ENCODE measurements around the gene SLC45A1. TPM values are rescaled to one million over a fixed set of nuclear protein-coding genes. Genes with fewer than 3 reads are reported as not detected.

Gene SLC45A1
- total and polyA plus RNA-seq, 2 of the 4 experiments (the other 2 are of a cell fraction) = 0.72 to 3.9 TPM

DNA sequence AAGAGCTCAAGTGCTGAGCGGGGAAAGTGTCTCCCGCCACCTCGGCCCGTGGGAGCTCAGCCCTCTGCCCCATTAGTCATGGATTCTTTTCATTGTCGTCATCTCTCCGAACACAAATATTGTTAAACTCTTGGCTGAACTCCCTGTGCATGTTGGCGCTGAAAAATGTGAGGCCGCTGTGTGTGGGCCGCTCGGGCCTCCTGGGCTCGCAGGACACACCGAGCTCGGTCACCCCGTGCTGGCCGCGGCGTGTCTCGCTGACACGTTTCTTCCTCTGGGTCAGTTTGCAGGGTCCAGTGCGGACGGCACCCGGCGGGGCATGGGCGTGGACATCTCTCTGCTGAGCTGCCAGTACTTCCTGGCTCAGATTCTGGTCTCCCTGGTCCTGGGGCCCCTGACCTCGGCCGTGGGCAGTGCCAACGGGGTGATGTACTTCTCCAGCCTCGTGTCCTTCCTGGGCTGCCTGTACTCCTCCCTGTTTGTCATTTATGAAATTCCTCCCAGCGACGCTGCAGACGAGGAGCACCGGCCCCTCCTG lies 25.6 kb downstream of the SLC45A1 start:
- H3K4me1 ChIP-seq (ENCODE audit: control insufficient read depth, insufficient read depth, low read length) = peaks cover 13% of the 10 kb centered on the region
- no peaks in the 10 kb centered on the region for H3K9me3 ChIP-seq (ENCODE audit: control insufficient read depth, insufficient read depth, low read length)
- peak overlapping the region; percentile 100 for H2BK120ac ChIP-seq (ENCODE audit: low read depth, low read length)
- CTCF ChIA-PET = interaction anchor here (0.7 to 1.4 kb wide), 4 partner anchors 9 to 368 kb away, joined by 3 read pairs; no protein-coding TSS in a partner anchor
- peaks cover 12% of the 10 kb centered on the region for H3K9me1 ChIP-seq (ENCODE audit: insufficient read depth, low read length)
- peak overlapping the region; percentile 99 for H3K4ac ChIP-seq (ENCODE audit: low read depth, low read length)
- H3K27ac ChIP-seq (ENCODE audit: insufficient read depth, low read length) = peak overlapping the region; percentile 82
- H4K91ac ChIP-seq (ENCODE audit: insufficient read depth, low read depth, low read length) = peak overlapping the region; percentile 100
- DNase-seq (peak; percentile 98), ATAC-seq (ENCODE audit: low read depth) (peak; percentile 87)
- dilution Hi-C loops (cut with HindIII; ENCODE audit: low sequenced_read_pairs, unreplicated experiment) = no loop called here
- TF ChIP-seq NFE2L2 (IDR thresholded peaks at IDR 0.05; ENCODE audit: low read depth, low read length) (no peak), CEBPB (IDR thresholded peaks at IDR 0.05; ENCODE audit: low read depth, low read length) (0 out of 2 replicates have a peak, but pooled peaks have one; percentile 16), MXI1 (IDR thresholded peaks at IDR 0.05; ENCODE audit: borderline replicate concordance, low read depth, low read length) (peak; percentile 92), MAFK (IDR thresholded peaks at IDR 0.05; ENCODE audit: low read depth, low read length) (0 out of 2 replicates have a peak, but pooled peaks have one; percentile 25), RCOR1 (IDR thresholded peaks at IDR 0.05; ENCODE audit: insufficient replicate concordance, low read length) (peak; percentile 59), BHLHE40 (IDR thresholded peaks at IDR 0.05; ENCODE audit: low read depth, low read length) (peak; percentile 91), RFX5 (IDR thresholded peaks at IDR 0.05; ENCODE audit: low read depth, low read length) (no peak), SMC3 (IDR thresholded peaks at IDR 0.05; ENCODE audit: low read depth, low read length) (0 out of 2 replicates have a peak, but pooled peaks have one; percentile 13), FOS (IDR thresholded peaks at IDR 0.05; ENCODE audit: low read depth, low read length) (peak; percentile 86), CHD1 (IDR thresholded peaks at IDR 0.05; ENCODE audit: low read depth, low read length) (no peak)
- TF ChIP-seq, protein P1, sequence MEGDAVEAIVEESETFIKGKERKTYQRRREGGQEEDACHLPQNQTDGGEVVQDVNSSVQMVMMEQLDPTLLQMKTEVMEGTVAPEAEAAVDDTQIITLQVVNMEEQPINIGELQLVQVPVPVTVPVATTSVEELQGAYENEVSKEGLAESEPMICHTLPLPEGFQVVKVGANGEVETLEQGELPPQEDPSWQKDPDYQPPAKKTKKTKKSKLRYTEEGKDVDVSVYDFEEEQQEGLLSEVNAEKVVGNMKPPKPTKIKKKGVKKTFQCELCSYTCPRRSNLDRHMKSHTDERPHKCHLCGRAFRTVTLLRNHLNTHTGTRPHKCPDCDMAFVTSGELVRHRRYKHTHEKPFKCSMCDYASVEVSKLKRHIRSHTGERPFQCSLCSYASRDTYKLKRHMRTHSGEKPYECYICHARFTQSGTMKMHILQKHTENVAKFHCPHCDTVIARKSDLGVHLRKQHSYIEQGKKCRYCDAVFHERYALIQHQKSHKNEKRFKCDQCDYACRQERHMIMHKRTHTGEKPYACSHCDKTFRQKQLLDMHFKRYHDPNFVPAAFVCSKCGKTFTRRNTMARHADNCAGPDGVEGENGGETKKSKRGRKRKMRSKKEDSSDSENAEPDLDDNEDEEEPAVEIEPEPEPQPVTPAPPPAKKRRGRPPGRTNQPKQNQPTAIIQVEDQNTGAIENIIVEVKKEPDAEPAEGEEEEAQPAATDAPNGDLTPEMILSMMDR (conservative IDR thresholded peaks at IDR 0.05; ENCODE audit: low read depth, low read length) = no peak
- TF ChIP-seq, protein P2, sequence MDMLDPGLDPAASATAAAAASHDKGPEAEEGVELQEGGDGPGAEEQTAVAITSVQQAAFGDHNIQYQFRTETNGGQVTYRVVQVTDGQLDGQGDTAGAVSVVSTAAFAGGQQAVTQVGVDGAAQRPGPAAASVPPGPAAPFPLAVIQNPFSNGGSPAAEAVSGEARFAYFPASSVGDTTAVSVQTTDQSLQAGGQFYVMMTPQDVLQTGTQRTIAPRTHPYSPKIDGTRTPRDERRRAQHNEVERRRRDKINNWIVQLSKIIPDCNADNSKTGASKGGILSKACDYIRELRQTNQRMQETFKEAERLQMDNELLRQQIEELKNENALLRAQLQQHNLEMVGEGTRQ (IDR thresholded peaks at IDR 0.05; ENCODE audit: low read depth, low read length) = no peak
- TF ChIP-seq, protein P3, sequence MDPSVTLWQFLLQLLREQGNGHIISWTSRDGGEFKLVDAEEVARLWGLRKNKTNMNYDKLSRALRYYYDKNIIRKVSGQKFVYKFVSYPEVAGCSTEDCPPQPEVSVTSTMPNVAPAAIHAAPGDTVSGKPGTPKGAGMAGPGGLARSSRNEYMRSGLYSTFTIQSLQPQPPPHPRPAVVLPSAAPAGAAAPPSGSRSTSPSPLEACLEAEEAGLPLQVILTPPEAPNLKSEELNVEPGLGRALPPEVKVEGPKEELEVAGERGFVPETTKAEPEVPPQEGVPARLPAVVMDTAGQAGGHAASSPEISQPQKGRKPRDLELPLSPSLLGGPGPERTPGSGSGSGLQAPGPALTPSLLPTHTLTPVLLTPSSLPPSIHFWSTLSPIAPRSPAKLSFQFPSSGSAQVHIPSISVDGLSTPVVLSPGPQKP (IDR thresholded peaks at IDR 0.05; ENCODE audit: borderline replicate concordance, low read depth, low read length) = no peak
- H3K36me3 ChIP-seq (ENCODE audit: control insufficient read depth, insufficient read depth, low read length) = peaks cover 4% of the 10 kb centered on the region; the same call in 1 of the 2 replicates
- in situ Hi-C loops (cut with MboI; ENCODE audit: low sequenced_read_pairs) = no loop called here
- H3K56ac ChIP-seq (ENCODE audit: extremely low read depth, insufficient read depth, low read length) = peak overlapping the region; percentile 60; the same call in 1 of the 2 replicates
- H2AFZ ChIP-seq (replicated peaks; ENCODE audit: low read length, poor library complexity) = peak overlapping the region; percentile 93
- H2BK15ac ChIP-seq (ENCODE audit: low read depth, low read length) = peak overlapping the region; percentile 96; the same call in 2 of the 3 replicates
- H3K23ac ChIP-seq (ENCODE audit: low read depth, low read length) = peak overlapping the region; percentile 97
- WGBS, 2 experiments (ENCODE audit: extremely low coverage in 2 of 2, insufficient read length in 1 of 2) = 0% methylated on average over 10 of the region's 32 CpGs; no CpG with 5 or more reads in 1 of the 2 experiments
- H3K18ac ChIP-seq (ENCODE audit: low read depth, low read length) = peak overlapping the region; percentile 9
- BruUV-seq (replicated peaks) = no TSS peak
- H3K79me1 ChIP-seq (ENCODE audit: low read depth in 1 of 2, low read length in 2 of 2) = 0 out of 4 replicates have a peak, but pooled peaks cover 0 to 3% of the 10 kb centered on the region in 2 experiments
- peak overlapping the region; percentile 26 for H3K4me2 ChIP-seq (ENCODE audit: low read depth, low read length)
- peak overlapping the region; percentile 89 for H2AK9ac ChIP-seq (replicated peaks; ENCODE audit: low read depth, low read length, poor library complexity)
- H3K4me3 ChIP-seq (ENCODE audit: insufficient read depth, low read depth, low read length) = no peak overlapping the region
- peak overlapping the region; percentile 100 for H2BK20ac ChIP-seq (ENCODE audit: low read depth, low read length)
- no peak overlapping the region for H4K5ac ChIP-seq (ENCODE audit: low read depth, low read length)
- peak overlapping the region; percentile 2; the same call in 1 of the 2 replicates for H3K9ac ChIP-seq (ENCODE audit: low read depth, low read length)
- no peaks in the 10 kb centered on the region for H3K27me3 ChIP-seq (ENCODE audit: control insufficient read depth, insufficient read depth, low read length)
- no peaks in the 10 kb centered on the region for H4K20me1 ChIP-seq (ENCODE audit: insufficient read depth, low read length)
- H2AK5ac ChIP-seq (ENCODE audit: low read depth, low read length) = peak overlapping the region; percentile 95
- peak overlapping the region; percentile 87 for H2BK5ac ChIP-seq (ENCODE audit: low read depth, low read length, poor library complexity, severe bottlenecking)
- POLR2A ChIA-PET (ENCODE audit: unreplicated experiment) = no interaction called here
- H3K14ac ChIP-seq (replicated peaks; ENCODE audit: low read depth, low read length) = peak overlapping the region; percentile 65
- peak overlapping the region; percentile 95 to 97 for H4K8ac ChIP-seq (ENCODE audit: low read depth in 2 of 2, low read length in 2 of 2)
- intact Hi-C loops (cut with micrococcal nuclease) = no loop called here

All from IMR-90 (cell line).